SJSA1 (cell line): Measurements from ENCODE around the gene MBOAT2. TPM values are rescaled to one million over a fixed set of nuclear protein-coding genes. Genes with fewer than 3 reads are reported as not detected.

Experiments used
- DNase-seq, 2 experiments: peaks; one replicate each; pipeline ENCODE4 v3.0.0-alpha.2; 2015 to 2020; ENCODE audit warnings: low spot score in 2 of 2, low read depth in 1 of 2
- H3K27ac ChIP-seq: fragments of 250-450 bp; sonication (Bioruptor Pico); 2 replicates; pipeline ENCODE4 v1.5.1; 2020; ENCODE audit warnings: mild to moderate bottlenecking, moderate library complexity
- H3K27me3 ChIP-seq: fragments of 250-450 bp; sonication (Bioruptor Pico); replicated peaks from 2 replicates; pipeline ENCODE4 v1.5.1; 2020; ENCODE audit warnings: mild to moderate bottlenecking, moderate library complexity
- H3K36me3 ChIP-seq: fragments of 250-450 bp; sonication (Bioruptor Pico); 2 replicates; pipeline ENCODE4 v1.5.1; 2020; ENCODE audit warnings: mild to moderate bottlenecking
- H3K4me1 ChIP-seq: fragments of 250-450 bp; sonication (Bioruptor Pico); replicated peaks from 2 replicates; pipeline ENCODE4 v1.6.1; 2021; ENCODE audit warnings: mild to moderate bottlenecking
- H3K4me3 ChIP-seq: fragments of 250-450 bp; sonication (Bioruptor Pico); 2 replicates; pipeline ENCODE4 v1.5.1; 2020; ENCODE audit warnings: mild to moderate bottlenecking
- H3K9me3 ChIP-seq: fragments of 250-450 bp; sonication (Bioruptor Pico); replicated peaks from 2 replicates; pipeline ENCODE4 v1.5.1; 2020; ENCODE audit warnings: mild to moderate bottlenecking
- total RNA-seq: library from RNA; depleted of rRNA; stranded (reverse); fragments of >200 nt; shearing (Covaris generic); gene quantifications from 2 replicates; pipeline ENCODE4 v1.2.3, GENCODE V29; 2014

MBOAT2 gene
- total RNA-seq, 1 experiment from 2014 or later, result 76.5 TPM

DNA sequence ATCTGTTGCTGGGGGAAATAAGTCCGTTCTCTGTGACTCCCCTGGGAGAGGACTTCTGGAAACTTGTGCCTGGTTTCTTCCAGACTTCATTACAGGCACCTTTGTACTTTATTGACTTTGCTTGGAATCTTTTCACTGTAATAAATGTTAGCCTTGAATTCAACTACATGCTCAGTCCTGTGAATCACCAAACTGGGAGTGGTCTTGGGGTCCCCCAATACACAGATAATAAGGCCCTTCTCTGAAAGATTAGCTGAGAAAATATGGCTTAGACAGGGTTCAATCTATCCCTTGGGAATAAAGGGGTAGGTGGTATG is 117.3 kb downstream of the MBOAT2 start:
- Histone ChIP-seq H3K27ac (no peak overlapping the region), H3K4me3 (no peak overlapping the region), H3K36me3 (peaks cover 12% of the 10 kb centered on the region), H3K9me3 (no peaks in the 10 kb centered on the region), H3K4me1 (peaks cover 6% of the 10 kb centered on the region), H3K27me3 (no peaks in the 10 kb centered on the region)
- DNase-seq, result no peak

DNA sequence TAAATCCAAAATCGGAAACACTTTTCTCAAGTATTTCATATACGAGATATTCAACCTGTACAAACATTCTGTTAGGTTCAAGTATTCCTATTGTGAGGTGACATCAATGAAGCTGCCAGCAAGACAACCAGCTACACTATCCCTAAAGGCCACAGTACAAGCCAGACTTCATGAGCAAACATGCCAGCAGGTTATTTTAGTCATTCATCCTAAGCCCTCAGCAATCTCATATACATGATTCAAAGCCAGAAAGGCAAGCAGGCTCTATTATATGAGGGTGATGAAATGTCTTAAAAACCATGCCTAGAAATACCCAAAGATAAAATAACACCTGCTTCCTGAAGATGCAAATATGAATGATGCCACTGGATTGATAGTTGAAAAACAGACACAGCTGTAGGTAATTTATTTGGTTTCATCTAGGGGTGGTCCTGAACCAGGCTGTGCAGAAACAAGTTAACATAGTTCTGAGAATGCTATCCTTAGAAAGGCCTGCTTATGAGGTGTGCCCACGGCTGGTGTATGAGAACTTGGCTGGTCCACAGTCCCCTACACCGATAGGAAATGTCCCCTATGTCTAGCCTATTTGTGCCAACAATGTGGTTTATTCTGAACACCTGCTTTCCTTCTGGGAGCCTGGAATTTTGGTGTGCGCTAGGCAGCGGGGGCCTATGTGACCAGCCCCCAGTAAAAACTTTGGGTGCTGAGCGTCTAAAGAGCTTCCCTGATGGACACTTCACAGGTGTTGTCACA is 117.9 kb downstream of the MBOAT2 start:
- H3K36me3 ChIP-seq, result peaks cover 14% of the 10 kb centered on the region
- no peaks in the 10 kb centered on the region for H3K27me3 ChIP-seq
- no peak overlapping the region for H3K27ac ChIP-seq
- no peaks in the 10 kb centered on the region for H3K9me3 ChIP-seq
- DNase-seq, result no peak
- H3K4me1 ChIP-seq, result peaks cover 6% of the 10 kb centered on the region
- no peak overlapping the region for H3K4me3 ChIP-seq

DNA sequence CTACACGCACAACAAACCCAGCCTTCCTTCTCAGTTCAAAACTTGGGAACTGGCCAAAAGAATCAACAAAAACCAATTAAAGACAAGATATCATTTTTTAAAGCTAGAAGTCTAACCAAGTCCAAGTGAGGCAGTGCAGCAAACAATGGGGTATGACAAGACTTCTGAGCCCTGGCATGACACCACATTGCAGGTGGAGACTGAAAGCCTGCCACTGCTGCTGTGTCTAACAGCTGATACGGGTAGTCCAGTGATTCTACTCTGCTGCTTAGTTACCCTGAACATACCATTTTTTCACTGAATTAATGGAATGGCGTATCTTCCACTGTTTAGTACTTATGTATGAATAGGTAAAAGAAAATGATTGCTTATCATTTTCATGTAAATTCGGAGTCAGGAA is 118.7 kb downstream of the MBOAT2 start:
- Histone ChIP-seq H3K9me3 (no peaks in the 10 kb centered on the region), H3K4me1 (peaks cover 6% of the 10 kb centered on the region), H3K27me3 (no peaks in the 10 kb centered on the region), H3K27ac (no peak overlapping the region), H3K36me3 (peaks cover 19% of the 10 kb centered on the region), H3K4me3 (no peak overlapping the region)
- no peak for DNase-seq

DNA sequence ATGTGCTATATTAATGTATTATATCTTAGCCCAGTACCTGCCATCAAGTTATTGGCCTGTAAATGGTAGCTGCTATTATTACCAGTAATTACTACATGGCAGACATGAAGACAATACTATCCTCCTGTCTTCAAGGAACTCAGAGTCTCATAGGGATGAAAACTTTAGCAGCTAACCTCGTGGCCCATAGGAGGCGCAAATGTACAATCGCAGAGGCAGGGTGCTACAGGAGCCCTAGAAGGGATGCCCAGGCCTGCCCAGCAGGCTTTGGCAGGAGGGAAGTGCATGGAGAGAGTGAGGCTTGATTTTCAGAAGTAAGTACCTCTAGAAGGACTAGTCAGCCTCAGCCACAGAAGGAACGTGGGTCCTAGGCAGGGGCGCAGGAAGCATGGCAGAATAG is 121.4 kb downstream of the MBOAT2 start:
- no peaks in the 10 kb centered on the region for H3K4me1 ChIP-seq
- no peaks in the 10 kb centered on the region for H3K9me3 ChIP-seq
- peaks cover 27% of the 10 kb centered on the region for H3K36me3 ChIP-seq
- no peak overlapping the region for H3K27ac ChIP-seq
- no peak overlapping the region for H3K4me3 ChIP-seq
- no peaks in the 10 kb centered on the region for H3K27me3 ChIP-seq
- no peak for DNase-seq

DNA sequence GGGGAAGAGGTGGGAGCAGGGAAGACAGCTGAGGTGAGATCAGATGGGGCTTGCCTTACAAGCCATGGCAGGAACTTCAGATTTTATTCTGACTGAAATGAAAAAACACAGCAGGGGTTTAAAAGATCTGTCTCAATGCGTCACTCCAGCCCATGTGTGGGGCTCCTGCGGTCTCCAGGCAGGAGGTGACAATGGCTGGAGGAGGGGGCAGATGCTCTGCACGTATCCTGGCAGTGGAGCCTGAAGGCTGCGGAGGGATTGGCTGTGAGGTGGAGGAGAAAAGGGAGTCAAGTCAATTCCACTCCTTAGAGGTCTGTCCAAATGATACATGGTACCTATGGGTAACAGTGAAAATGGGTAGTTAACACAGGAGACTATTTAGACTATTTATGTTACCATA is 125.6 kb downstream of the MBOAT2 start:
- Histone ChIP-seq H3K27me3 (no peaks in the 10 kb centered on the region), H3K4me1 (no peaks in the 10 kb centered on the region), H3K9me3 (no peaks in the 10 kb centered on the region), H3K27ac (no peak overlapping the region), H3K36me3 (peaks cover 42% of the 10 kb centered on the region), H3K4me3 (no peak overlapping the region)
- DNase-seq, result no peak

DNA sequence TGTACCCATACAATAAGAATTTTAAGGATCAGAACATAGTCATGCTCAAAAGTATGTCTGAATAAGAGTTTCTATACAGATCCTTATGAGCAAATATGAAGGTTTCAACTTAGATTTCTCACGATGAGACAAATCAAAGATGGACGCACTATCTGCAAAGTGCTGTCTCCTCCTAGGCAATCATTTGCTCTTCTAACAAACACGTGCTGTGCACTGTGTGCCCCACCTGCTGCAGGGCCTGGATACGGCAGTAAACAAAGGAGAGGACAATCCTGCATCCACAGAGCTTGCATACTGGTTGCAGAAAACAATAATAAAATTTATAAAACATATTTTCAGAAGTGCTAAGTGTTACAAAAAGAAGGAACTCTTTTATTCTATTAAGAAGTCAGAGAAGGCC is 126.2 kb downstream of the MBOAT2 start:
- H3K27ac ChIP-seq, result no peak overlapping the region
- no peak for DNase-seq
- H3K9me3 ChIP-seq, result no peaks in the 10 kb centered on the region
- peaks cover 46% of the 10 kb centered on the region for H3K36me3 ChIP-seq
- H3K4me3 ChIP-seq, result no peak overlapping the region
- H3K27me3 ChIP-seq, result no peaks in the 10 kb centered on the region
- no peaks in the 10 kb centered on the region for H3K4me1 ChIP-seq

DNA sequence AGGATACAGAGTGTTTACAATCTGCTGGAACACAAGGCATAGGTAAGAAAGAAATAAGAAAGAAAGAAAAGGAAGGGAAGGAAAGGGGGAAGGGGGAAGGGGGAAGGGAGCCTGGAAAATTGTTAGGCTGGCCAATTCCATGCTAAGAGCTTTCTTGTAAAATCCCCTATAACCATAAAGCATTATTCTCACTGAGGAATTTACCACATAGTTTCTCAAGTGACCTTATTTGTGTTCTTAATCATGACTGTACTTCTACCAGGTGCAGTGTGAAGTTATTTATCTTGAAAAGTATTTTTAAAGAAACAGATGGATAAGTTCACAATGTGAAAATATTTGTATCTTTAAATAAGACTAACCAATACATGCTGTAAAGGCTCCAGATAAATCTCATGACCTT is 126.9 kb downstream of the MBOAT2 start:
- Histone ChIP-seq H3K36me3 (peaks cover 39% of the 10 kb centered on the region), H3K27me3 (no peaks in the 10 kb centered on the region), H3K4me3 (no peak overlapping the region), H3K27ac (no peak overlapping the region), H3K4me1 (no peaks in the 10 kb centered on the region), H3K9me3 (no peaks in the 10 kb centered on the region)
- no peak for DNase-seq

DNA sequence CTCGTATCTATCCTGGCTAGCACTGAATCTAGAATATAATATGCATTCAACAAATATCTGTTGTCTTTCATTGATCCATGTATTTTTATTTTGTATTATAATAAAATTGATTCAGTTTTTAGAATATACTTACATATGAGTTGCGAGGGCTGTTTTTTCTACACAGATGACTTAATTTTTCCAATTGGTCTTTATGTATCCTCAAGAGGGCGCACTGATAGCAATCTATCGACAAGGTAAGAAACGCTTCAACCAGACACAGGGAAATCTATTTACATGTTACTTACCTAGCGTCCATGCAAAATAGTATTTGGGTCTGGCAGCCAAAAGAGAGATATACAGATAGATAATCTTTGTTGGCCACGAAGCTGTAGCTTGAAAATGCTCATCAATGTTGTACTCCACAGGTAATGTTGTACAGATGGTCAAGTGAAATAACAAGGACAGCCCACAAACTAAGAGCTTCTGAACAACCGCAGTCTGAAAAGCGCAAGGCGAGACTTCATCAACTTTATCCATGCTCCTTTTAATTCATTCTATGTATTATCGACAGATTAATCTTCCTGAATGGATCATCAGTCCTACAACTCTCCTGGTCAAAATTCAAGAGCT is 130.6 kb downstream of the MBOAT2 start:
- Histone ChIP-seq H3K4me3 (no peak overlapping the region), H3K9me3 (no peaks in the 10 kb centered on the region), H3K27me3 (no peaks in the 10 kb centered on the region), H3K27ac (no peak overlapping the region), H3K4me1 (no peaks in the 10 kb centered on the region), H3K36me3 (peaks cover 25% of the 10 kb centered on the region)
- peak in 1 of 2 experiments; percentile 31 for DNase-seq

DNA sequence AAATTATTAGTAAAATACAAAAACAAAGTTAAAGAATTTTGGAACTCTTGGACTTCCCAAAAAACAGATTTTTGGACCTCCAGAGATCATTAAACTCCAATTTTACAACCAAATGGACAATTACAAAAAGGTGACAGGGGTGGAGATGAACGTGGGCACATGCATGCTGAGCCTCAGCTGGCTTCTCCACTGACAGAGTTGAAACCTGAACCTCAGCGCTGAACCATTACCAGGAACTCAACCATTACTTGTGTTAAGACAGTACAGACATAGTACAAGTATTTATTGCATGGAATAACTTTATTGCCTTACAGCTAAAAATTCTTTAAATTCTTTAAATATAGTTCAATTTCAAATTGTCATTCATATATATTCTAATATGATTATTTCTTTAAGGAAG is 133.0 kb downstream of the MBOAT2 start:
- DNase-seq, result no peak
- H3K4me1 ChIP-seq, result no peaks in the 10 kb centered on the region

DNA sequence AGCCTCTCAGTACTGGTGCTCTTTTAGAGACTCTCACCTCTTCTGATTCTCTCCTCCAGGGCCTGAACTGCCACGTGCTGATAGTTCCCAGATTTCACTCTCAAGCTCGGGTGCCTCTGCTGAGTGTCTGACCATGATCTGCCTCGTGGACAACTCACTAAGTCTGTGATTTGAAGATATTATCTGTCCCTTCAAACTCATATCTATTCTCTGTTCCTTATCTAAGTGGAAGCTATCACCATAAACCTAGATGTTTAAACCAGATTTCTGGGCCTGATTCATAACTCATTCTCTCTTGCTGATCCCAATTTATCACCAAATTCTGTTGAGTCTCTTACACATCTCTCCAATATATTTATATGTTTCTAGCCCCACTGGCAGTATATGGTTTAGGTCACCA is 136.1 kb downstream of the MBOAT2 start:
- no peak overlapping the region for H3K4me3 ChIP-seq
- no peak overlapping the region for H3K27ac ChIP-seq
- no peaks in the 10 kb centered on the region for H3K27me3 ChIP-seq
- peaks cover 13% of the 10 kb centered on the region for H3K36me3 ChIP-seq
- no peaks in the 10 kb centered on the region for H3K4me1 ChIP-seq
- DNase-seq, result no peak
- no peaks in the 10 kb centered on the region for H3K9me3 ChIP-seq

More for the DNA sequence above, 133.0 kb downstream of the MBOAT2 start:
- no peak overlapping the region for H3K27ac ChIP-seq
- H3K9me3 ChIP-seq, result no peaks in the 10 kb centered on the region
- H3K36me3 ChIP-seq, result peaks cover 18% of the 10 kb centered on the region
- H3K27me3 ChIP-seq, result no peaks in the 10 kb centered on the region
- no peak overlapping the region for H3K4me3 ChIP-seq

DNA sequence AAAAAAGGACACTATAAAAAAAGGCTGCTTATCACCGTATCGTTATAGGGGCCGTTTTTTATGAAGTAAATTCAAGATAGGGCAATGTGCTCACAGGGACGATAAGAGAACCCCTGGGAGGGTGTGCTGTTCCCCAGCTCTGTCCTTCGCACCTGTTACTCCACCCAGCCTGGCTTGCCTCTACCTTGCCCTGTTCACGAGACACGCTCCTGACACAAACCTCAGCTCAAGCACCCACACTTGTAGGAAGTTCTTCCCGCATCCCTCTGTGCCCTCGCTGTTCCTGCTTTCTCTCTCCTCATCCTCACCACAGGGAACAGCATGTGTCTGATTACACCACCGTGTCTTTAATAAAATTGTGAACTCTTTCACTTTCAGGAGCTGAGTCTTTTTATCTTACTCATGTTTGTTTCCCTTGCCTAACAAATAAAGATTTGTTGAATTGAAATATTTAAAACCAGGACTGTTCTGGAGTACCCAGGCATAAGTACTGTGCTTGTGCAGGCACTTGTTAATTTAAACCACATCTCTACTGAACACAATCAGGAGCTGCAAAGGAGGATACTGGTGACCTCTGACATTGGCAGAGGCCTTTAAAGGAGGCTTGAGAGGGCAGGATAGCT is 140.0 kb downstream of the MBOAT2 start:
- no peaks in the 10 kb centered on the region for H3K4me1 ChIP-seq
- H3K9me3 ChIP-seq, result no peaks in the 10 kb centered on the region
- H3K27me3 ChIP-seq, result no peaks in the 10 kb centered on the region
- H3K27ac ChIP-seq, result no peak overlapping the region
- no peak overlapping the region for H3K4me3 ChIP-seq
- no peak for DNase-seq
- H3K36me3 ChIP-seq, result peaks cover 24% of the 10 kb centered on the region

DNA sequence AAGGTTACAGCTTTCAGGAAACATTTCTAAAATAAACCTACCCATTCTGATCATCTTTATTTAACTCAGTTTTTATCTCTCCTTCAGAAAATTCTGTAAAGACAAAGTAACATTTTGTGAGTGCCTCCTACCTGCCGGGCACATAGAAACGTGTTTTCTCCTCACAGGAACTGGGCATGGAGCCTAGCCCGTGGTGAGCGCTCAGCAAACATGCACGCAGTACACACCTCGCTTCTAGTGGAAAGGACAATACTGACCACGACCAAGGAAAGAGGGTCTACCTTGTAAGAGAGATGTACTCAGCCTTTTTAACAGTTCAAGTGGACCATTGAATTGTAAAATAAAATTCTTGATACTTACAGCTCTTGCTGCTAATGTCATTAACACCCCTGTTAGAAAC is 141.3 kb downstream of the MBOAT2 start:
- Histone ChIP-seq H3K9me3 (no peaks in the 10 kb centered on the region), H3K27me3 (no peaks in the 10 kb centered on the region), H3K36me3 (peaks cover 19% of the 10 kb centered on the region), H3K4me1 (no peaks in the 10 kb centered on the region), H3K4me3 (no peak overlapping the region), H3K27ac (no peak overlapping the region)
- DNase-seq, result no peak

DNA sequence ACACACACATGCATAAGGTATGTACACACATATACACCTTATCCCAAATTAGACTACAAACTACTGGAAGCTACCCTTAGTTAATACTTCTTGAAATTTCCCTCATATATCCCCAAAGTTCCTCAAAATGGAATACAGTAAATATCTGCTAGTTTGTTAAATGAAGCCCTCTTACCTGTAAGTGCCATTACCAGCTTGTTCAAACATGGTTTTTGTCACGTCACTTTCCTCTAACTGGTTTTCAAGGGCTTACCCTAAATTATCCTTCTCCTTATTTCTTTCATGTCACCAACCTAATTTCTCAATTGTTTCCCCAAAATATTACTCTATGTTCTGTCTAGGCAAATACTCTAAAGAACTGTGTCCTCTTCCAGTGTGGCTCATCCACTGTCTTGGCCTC is 141.7 kb downstream of the MBOAT2 start:
- no peak overlapping the region for H3K27ac ChIP-seq
- H3K4me3 ChIP-seq, result no peak overlapping the region
- no peaks in the 10 kb centered on the region for H3K9me3 ChIP-seq
- peaks cover 19% of the 10 kb centered on the region for H3K36me3 ChIP-seq
- no peaks in the 10 kb centered on the region for H3K4me1 ChIP-seq
- H3K27me3 ChIP-seq, result no peaks in the 10 kb centered on the region
- DNase-seq, result no peak

DNA sequence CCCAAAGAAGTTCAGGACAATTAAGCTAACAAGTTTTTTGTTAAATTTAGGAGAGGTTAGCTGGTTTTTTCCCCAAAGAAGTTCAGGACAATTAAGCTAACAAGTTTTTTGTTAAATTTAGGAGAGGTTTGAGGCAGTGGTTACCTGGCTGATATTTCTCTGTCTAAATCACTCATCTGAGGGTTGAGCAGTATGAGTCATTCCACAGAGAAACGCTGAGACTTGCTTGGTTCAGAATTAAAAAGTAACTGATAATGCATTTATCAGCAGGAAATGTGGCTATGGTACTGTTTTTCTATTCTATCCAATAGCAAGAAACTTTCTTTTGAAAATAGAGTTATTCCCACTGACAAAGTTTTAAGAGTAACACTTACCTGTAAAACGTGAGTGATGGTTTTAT is 143.2 kb downstream of the MBOAT2 start:
- Histone ChIP-seq H3K9me3 (no peaks in the 10 kb centered on the region), H3K27me3 (no peaks in the 10 kb centered on the region), H3K4me3 (no peak overlapping the region), H3K4me1 (no peaks in the 10 kb centered on the region), H3K27ac (no peak overlapping the region), H3K36me3 (peaks cover 15% of the 10 kb centered on the region)
- no peak for DNase-seq
